ENCODE results near the gene JUN. TPM values are rescaled to one million over a fixed set of nuclear protein-coding genes. Genes with fewer than 3 reads are reported as not detected.

Gene JUN
- total RNA-seq, 1 experiment from 2014 or later: 15.9 TPM

GRCh38 chr1:58778385-58779000 is 5.4 kb downstream of the JUN start:
- Mint-ChIP-seq H3K27ac (no peak overlapping the region), H3K4me1 (peaks cover 29% of the 10 kb centered on the region), H3K4me3 (no peak overlapping the region), H3K27me3 (ENCODE audit: low read depth) (peaks cover 31% of the 10 kb centered on the region), H3K36me3 (no peaks in the 10 kb centered on the region), H3K9me3 (no peaks in the 10 kb centered on the region)
- no peak for ATAC-seq
- POLR2A ChIA-PET: no interaction called here
- DNase-seq (ENCODE audit: low spot score): no peak
- no peak for TF ChIP-seq JUN (CRISPR knock-in tag; IDR thresholded peaks at IDR 0.05)
- TF ChIP-seq NFE2L1 (CRISPR knock-in tag; IDR thresholded peaks at IDR 0.05): no peak
- no peak for TF ChIP-seq OVOL2 (CRISPR knock-in tag; IDR thresholded peaks at IDR 0.05; ENCODE audit: borderline replicate concordance)
- CTCF ChIA-PET: no interaction called here

DNA sequence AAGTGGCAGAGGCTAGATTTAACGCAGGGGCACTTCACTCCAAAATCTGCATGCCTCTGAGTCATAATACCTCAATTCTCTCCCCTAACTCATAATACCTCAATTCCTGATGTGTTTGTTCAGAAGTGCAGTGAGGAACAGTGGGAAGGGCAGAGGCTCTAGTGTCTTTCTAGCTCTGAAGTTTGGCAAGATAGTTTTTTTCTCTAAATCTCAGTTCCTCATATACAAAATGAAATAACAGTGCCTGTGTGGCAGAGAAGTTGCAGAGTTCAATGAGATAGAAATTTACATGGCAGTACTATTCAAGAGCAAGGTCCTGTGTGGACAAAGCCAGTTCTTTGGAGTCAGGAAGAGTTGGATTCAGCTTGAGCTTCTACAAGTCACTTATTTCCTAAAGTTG is 9.8 kb downstream of the JUN start:
- DNase-seq (ENCODE audit: low spot score): no peak
- Mint-ChIP-seq H3K27me3 (ENCODE audit: low read depth) (no peaks in the 10 kb centered on the region; the same call in 1 of the 2 replicates), H3K36me3 (no peaks in the 10 kb centered on the region)

More for the DNA sequence above, 9.8 kb downstream of the JUN start:
- no peaks in the 10 kb centered on the region for H3K9me3 Mint-ChIP-seq
- H3K27ac Mint-ChIP-seq: no peak overlapping the region
- POLR2A ChIA-PET: interaction anchor here (1.1 kb wide), 1 partner anchor 10 kb away, joined by 3 read pairs; the partner anchor contains the start of gene JUN
- TF ChIP-seq ZNF263 (CRISPR knock-in tag; IDR thresholded peaks at IDR 0.05; ENCODE audit: low read depth) (no peak), ZNF416 (CRISPR knock-in tag; IDR thresholded peaks at IDR 0.05) (no peak), PRDM15 (CRISPR knock-in tag; IDR thresholded peaks at IDR 0.05) (no peak), CREB1 (CRISPR knock-in tag; IDR thresholded peaks at IDR 0.05) (no peak), ESRRA (CRISPR knock-in tag; IDR thresholded peaks at IDR 0.05; ENCODE audit: borderline replicate concordance) (no peak), SMAD4 (CRISPR knock-in tag; IDR thresholded peaks at IDR 0.05) (no peak), FOXP1 (CRISPR knock-in tag; IDR thresholded peaks at IDR 0.05; ENCODE audit: borderline replicate concordance) (no peak), MYBL2 (CRISPR knock-in tag; IDR thresholded peaks at IDR 0.05) (no peak), RELA (CRISPR knock-in tag; IDR thresholded peaks at IDR 0.05; ENCODE audit: borderline replicate concordance) (no peak), FOXJ3 (CRISPR knock-in tag; IDR thresholded peaks at IDR 0.05; ENCODE audit: borderline replicate concordance) (no peak), ZNF281 (CRISPR knock-in tag; IDR thresholded peaks at IDR 0.05) (no peak), ZNF423 (CRISPR knock-in tag; IDR thresholded peaks at IDR 0.05) (no peak)
- H3K4me3 Mint-ChIP-seq: no peak overlapping the region
- H3K4me1 Mint-ChIP-seq: peaks cover 8% of the 10 kb centered on the region
- CTCF ChIA-PET: no interaction called here
- no peak for ATAC-seq
